HCT116 (cell line): ENCODE results near the gene RALGPS1. TPM values are rescaled to one million over a fixed set of nuclear protein-coding genes. Genes with fewer than 3 reads are reported as not detected.

Experiments used
- ATAC-seq: fragments of 200-7000 bp; cut with Tn5 transposase; 2 replicates; pipeline ENCODE4 v1.9.1; 2020; ENCODE audit warnings: mild to moderate bottlenecking, moderate library complexity
- BruUV-seq: library from RNA; stranded (reverse); fragments of 400-500 nt; replicated peaks from 2 replicates; lab custom pipeline; 2021; lab: Mats Ljungman, UMichigan
- CTCF ChIA-PET: fragments of 300-600 bp; sonication (Branson Sonifier 250); formaldehyde crosslinking; loops from one replicate; lab custom pipeline; 2021; ENCODE audit warnings: antibody characterized with exemption; lab: Charles Lee
- POLR2A ChIA-PET: fragments of 300-600, 350-600 bp; sonication (Branson Sonifier 250); formaldehyde crosslinking; loops from one replicate; lab custom pipeline; 2021; ENCODE audit warnings: antibody characterized with exemption; lab: Charles Lee
- RAD21 ChIA-PET, 2 experiments: fragments of 300-600 bp; sonication (Branson Sonifier 250); formaldehyde crosslinking; loops; one replicate each; lab custom pipeline; 2023; ENCODE audit warnings: low total read pairs in 2 of 2; ENCODE audit not compliant: uncharacterized antibody in 2 of 2, unreplicated experiment in 2 of 2, low non-redundant PET in 1 of 2; lab: Charles Lee
- DNase-seq: peaks from one replicate; pipeline ENCODE4 v3.0.0-alpha.2; 2010; ENCODE audit warnings: low read depth, low spot score
- H2AFZ ChIP-seq: fragments of 200-600 bp; shearing (Covaris generic), sonication (generic); 2 replicates; pipeline ENCODE4 v1.6.1; 2017; ENCODE audit warnings: low read depth, mixed run types, mixed read lengths, antibody characterized with exemption, low read length; ENCODE audit not compliant: poor library complexity, severe bottlenecking
- H3K27ac ChIP-seq: 2 replicates; pipeline ENCODE4 v1.5.1; 2012; ENCODE audit warnings: low read depth, low read length
- H3K27me3 ChIP-seq: fragments of 200-600 bp; sonication (generic); 2 replicates; pipeline ENCODE4 v1.6.1; 2016; ENCODE audit warnings: mixed run types, low read length, mixed read lengths; ENCODE audit not compliant: insufficient read depth
- H3K36me3 ChIP-seq, 2 experiments: fragments of 200-500 bp in 1 of 2; fragments of 200-600 bp in 1 of 2; sonication (Bioruptor generic) in 1 of 2; sonication (generic) in 1 of 2; 2 replicates each; pipeline versions ENCODE4 v1.5.1 to v1.6.1; 2014 to 2016; ENCODE audit warnings: low read length in 2 of 2, inconsistent platforms in 1 of 2, mixed read lengths in 1 of 2, mixed run types in 1 of 2; ENCODE audit not compliant: insufficient read depth in 2 of 2, control insufficient read depth in 1 of 2
- H3K4me1 ChIP-seq, 2 experiments: fragments of 200-600 bp in 1 of 2; sonication (generic) in 1 of 2; 2 replicates each; pipeline versions ENCODE4 v1.5.1 to v1.6.1; 2012 to 2017; ENCODE audit warnings: low read length in 2 of 2, inconsistent platforms in 1 of 2, mild to moderate bottlenecking in 1 of 2, mixed read lengths in 1 of 2, mixed run types in 1 of 2, moderate library complexity in 1 of 2; ENCODE audit not compliant: insufficient read depth in 2 of 2, control insufficient read depth in 1 of 2
- H3K4me2 ChIP-seq: fragments of 200-600 bp; sonication (generic); 2 replicates; pipeline ENCODE4 v1.6.1; 2017; ENCODE audit warnings: mixed run types, low read length, mixed read lengths
- H3K4me3 ChIP-seq, 2 experiments: fragments of 200-600 bp in 1 of 2; sonication (generic) in 1 of 2; replicated peaks in 1 of 2; 2 replicates each; pipeline ENCODE4 v1.5.1; 2011 to 2016; ENCODE audit warnings: low read length in 2 of 2, control low read depth in 1 of 2, low read depth in 1 of 2, mild to moderate bottlenecking in 1 of 2, mixed read lengths in 1 of 2, mixed run types in 1 of 2
- H3K79me2 ChIP-seq: fragments of 200-600 bp; sonication (generic); 2 replicates; pipeline ENCODE4 v1.6.1; 2017; ENCODE audit warnings: mild to moderate bottlenecking, mixed run types, low read length, moderate library complexity, mixed read lengths; ENCODE audit not compliant: insufficient read depth
- H3K9ac ChIP-seq: fragments of 200-600 bp; sonication (generic); 2 replicates; pipeline ENCODE4 v1.6.1; 2016; ENCODE audit warnings: low read length, mixed read lengths
- H3K9me2 ChIP-seq: fragments of 200-600 bp; sonication (generic), shearing (Covaris generic); 2 replicates; pipeline ENCODE4 v1.6.1; 2017; ENCODE audit warnings: mixed run types, mild to moderate bottlenecking, moderate library complexity; ENCODE audit not compliant: insufficient read depth
- H3K9me3 ChIP-seq, 2 experiments: fragments of 200-500 bp in 1 of 2; fragments of 200-600 bp in 1 of 2; sonication (Bioruptor generic) in 1 of 2; sonication (generic) in 1 of 2; 2 replicates each; pipeline ENCODE4 v1.6.1; 2014 to 2017; ENCODE audit warnings: low read length in 2 of 2, mixed read lengths in 2 of 2, inconsistent platforms in 1 of 2, low read depth in 1 of 2, mild to moderate bottlenecking in 1 of 2, mixed run types in 1 of 2, moderate library complexity in 1 of 2; ENCODE audit not compliant: control insufficient read depth in 1 of 2, insufficient read depth in 1 of 2
- H4K20me1 ChIP-seq: fragments of 200-600 bp; sonication (generic), shearing (Covaris generic); 2 replicates; pipeline ENCODE4 v1.6.1; 2017; ENCODE audit warnings: mixed run types, mild to moderate bottlenecking, moderate library complexity; ENCODE audit not compliant: insufficient read depth
- CTCF ChIP-seq, 3 experiments: fragments of 200-600 bp in 1 of 3; sonication (generic) in 1 of 3; IDR thresholded peaks in 2 of 3; conservative IDR thresholded peaks in 1 of 3; 2 replicates each; pipeline ENCODE4 v1.5.1; 2012 to 2017; ENCODE audit warnings: low read depth in 2 of 3, low read length in 2 of 3, antibody characterized with exemption in 1 of 3, borderline replicate concordance in 1 of 3, control low read depth in 1 of 3, mild to moderate bottlenecking in 1 of 3, mixed read lengths in 1 of 3, mixed run types in 1 of 3, moderate library complexity in 1 of 3; ENCODE audit not compliant: insufficient read depth in 1 of 3
- EGR1 ChIP-seq: IDR thresholded peaks from 2 replicates; pipeline ENCODE4 v1.6.1; 2012; ENCODE audit warnings: low read depth
- EZH2 ChIP-seq: fragments of 200-600 bp; sonication (generic); IDR thresholded peaks from 2 replicates; pipeline ENCODE4 v1.6.1; 2017; ENCODE audit warnings: antibody characterized with exemption, mixed run types
- JUND ChIP-seq: IDR thresholded peaks from 2 replicates; pipeline ENCODE4 v1.6.1; 2012
- RAD21 ChIP-seq: IDR thresholded peaks from 2 replicates; pipeline ENCODE4 v1.6.1; 2012; ENCODE audit warnings: low read depth, mild to moderate bottlenecking
- YY1 ChIP-seq: IDR thresholded peaks from 2 replicates; pipeline ENCODE4 v1.6.1; 2011; ENCODE audit warnings: low read length, low read depth, moderate library complexity, mild to moderate bottlenecking; ENCODE audit not compliant: insufficient replicate concordance; ENCODE audit errors: extremely low read depth
- ZNF274 ChIP-seq: fragments of 200-500 bp; sonication (Bioruptor generic); IDR thresholded peaks from 2 replicates; pipeline ENCODE4 v1.6.1; 2014; ENCODE audit warnings: mild to moderate bottlenecking, low read depth, low read length, inconsistent platforms
- intact Hi-C: fragments of 100-400 bp; cut with micrococcal nuclease; formaldehyde crosslinking; loops from 2 replicates; pipeline ENCODE4 v1.10.0; 2022
- total RNA-seq: library from RNA; stranded (reverse); gene quantifications from one replicate; pipeline ENCODE4 v1.2.1, GENCODE V29; 2021; ENCODE audit not compliant: unreplicated experiment

RALGPS1 gene
- total RNA-seq, 1 experiment from 2014 or later = 7.6 TPM

DNA sequence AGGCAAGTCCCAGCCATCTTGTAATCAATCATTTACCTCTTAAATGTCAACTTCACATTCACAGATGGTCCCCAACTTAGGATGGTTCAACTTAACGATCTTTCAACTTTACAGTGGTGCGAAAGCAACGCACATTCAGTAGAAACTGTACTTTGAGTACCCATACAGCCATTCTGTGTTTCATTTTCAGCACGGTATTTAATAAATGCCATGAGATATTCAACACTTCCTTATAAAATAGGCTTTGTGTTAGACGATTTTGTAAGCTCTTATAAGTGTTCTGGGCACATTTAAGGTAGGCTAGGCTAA, 254.9 kb downstream of the RALGPS1 start:
- POLR2A ChIA-PET = no interaction called here
- no peak overlapping the region for H2AFZ ChIP-seq
- CTCF ChIA-PET = no interaction called here
- intact Hi-C loops = no loop called here
- no TSS peak for BruUV-seq
- H3K27ac ChIP-seq = no peak overlapping the region
- RAD21 ChIA-PET = no interaction called here
- H3K9me3 ChIP-seq = no peaks in the 10 kb centered on the region
- peaks cover 9 to 31% of the 10 kb centered on the region in 2 experiments for H3K4me1 ChIP-seq
- no peaks in the 10 kb centered on the region for H3K36me3 ChIP-seq
- no peak overlapping the region for H3K4me3 ChIP-seq
- ATAC-seq (no peak), DNase-seq (no peak)
- H3K9ac ChIP-seq = no peak overlapping the region
- no peak overlapping the region for H3K4me2 ChIP-seq
- no peak for TF ChIP-seq ZNF274
- TF ChIP-seq YY1 = no peak
- no peak for TF ChIP-seq EGR1
- TF ChIP-seq JUND = no peak
- TF ChIP-seq RAD21 = no peak
- H3K9me2 ChIP-seq = no peaks in the 10 kb centered on the region
- no peaks in the 10 kb centered on the region for H3K27me3 ChIP-seq
- no peaks in the 10 kb centered on the region for H4K20me1 ChIP-seq
- H3K79me2 ChIP-seq = no peaks in the 10 kb centered on the region

GRCh38 chr9:127170103-127170502, 255.5 kb downstream of the RALGPS1 start:
- ChIA-PET RAD21 (no interaction called here), CTCF (no interaction called here), POLR2A (no interaction called here)
- TF ChIP-seq CTCF (IDR thresholded peaks at IDR 0.05 in 2 of 3, conservative IDR thresholded peaks at IDR 0.05 in 1 of 3; ENCODE audit: borderline replicate concordance in 1 of 3, insufficient read depth in 1 of 3, low read depth in 2 of 3, low read length in 2 of 3) (peak in 1 of 3 experiments; percentile 20; a peak in 1 of 6 replicates), RAD21 (peak; percentile 41), EZH2 (no peak)
- Histone ChIP-seq H3K4me1 (peaks cover 9 to 31% of the 10 kb centered on the region in 2 experiments), H3K27me3 (no peaks in the 10 kb centered on the region), H3K4me3 (no peak overlapping the region), H3K9me2 (no peaks in the 10 kb centered on the region), H3K27ac (no peak overlapping the region), H2AFZ (no peak overlapping the region), H4K20me1 (no peaks in the 10 kb centered on the region), H3K4me2 (no peak overlapping the region), H3K79me2 (no peaks in the 10 kb centered on the region), H3K36me3 (no peaks in the 10 kb centered on the region), H3K9me3 (no peaks in the 10 kb centered on the region), H3K9ac (no peak overlapping the region)
- no TSS peak for BruUV-seq
- DNase-seq (no peak), ATAC-seq (no peak)
- intact Hi-C loops = no loop called here
